LHCN-M2 (cell line): ENCODE results near the gene SLC25A30. TPM values are rescaled to one million over a fixed set of nuclear protein-coding genes. Genes with fewer than 3 reads are reported as not detected.
"Not testable (repeated sequence)": the region's sequence is repeated elsewhere in the genome, so short reads cannot be mapped to it uniquely, and the experiment has no call there.

ENCODE experiments used
- DNase-seq: peaks from one replicate; pipeline ENCODE4 v3.0.0-alpha.2; 2012; ENCODE audit warnings: low read depth
- total RNA-seq: library from RNA; depleted of rRNA; stranded (reverse); fragments of >200 nt; gene quantifications from 2 replicates; pipeline ENCODE4 v1.2.3, GENCODE V29; 2014

Gene SLC25A30
- total RNA-seq, 1 experiment from 2014 or later, result 14.2 TPM

DNA sequence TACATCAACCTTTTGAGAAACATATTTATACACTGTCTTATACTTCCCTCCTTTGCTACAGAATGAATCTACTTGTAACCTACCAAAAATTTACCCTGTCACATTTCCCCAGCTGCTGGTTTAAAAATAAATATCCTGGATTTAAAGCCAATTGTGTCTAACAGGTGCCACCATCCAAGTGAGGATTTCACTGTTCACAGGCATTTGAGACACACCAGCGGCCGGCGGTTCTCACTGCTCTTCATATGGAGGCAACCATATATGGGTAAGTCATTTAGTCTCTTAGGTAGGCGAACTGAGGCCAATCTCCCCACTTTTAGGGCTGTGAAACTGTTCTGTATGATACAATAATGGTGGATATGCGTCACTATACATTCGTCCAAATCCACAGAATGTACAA is 26.2 kb downstream of the SLC25A30 start:
- no peak for DNase-seq

DNA sequence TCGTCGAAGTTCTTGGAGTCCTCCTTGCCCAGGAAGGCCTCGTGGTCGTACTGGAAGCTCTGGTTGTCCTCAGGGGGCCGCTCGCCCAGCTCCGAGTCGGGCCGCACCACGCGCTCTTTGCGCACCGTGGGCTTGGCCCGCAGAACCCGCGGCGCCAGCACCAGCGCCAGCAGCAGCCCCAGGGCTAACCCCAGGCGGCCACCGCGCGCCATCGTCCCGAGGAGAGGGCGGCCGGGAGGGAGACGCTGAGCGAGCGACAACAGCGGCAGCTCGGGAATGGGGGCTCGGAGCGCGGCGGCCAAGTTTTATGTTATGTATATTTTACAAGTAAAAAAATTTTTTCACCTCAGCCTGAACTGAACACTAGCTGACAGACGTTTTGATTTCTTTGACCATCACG is 27.0 kb downstream of the SLC25A30 start:
- DNase-seq, result not testable (repeated sequence)

DNA sequence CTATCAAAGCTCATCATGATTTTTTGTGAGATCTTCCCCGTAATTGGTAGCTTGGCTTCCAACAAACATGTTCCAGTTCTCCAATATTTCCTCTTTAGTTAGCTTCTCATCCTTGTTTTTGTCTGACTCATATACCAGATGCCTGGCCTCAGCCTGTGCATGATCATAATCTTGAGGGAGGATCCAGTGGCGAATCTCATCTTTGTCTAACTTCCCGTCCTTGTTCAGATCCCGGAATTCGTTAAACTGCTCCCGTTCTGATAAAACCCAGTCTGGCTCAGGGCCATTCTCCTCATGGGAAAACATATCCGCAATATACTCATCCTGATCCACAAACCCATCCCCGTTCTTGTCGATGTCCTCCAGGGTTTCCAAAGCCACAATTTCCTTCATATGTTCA is 27.8 kb downstream of the SLC25A30 start:
- DNase-seq, result not testable (repeated sequence)

DNA sequence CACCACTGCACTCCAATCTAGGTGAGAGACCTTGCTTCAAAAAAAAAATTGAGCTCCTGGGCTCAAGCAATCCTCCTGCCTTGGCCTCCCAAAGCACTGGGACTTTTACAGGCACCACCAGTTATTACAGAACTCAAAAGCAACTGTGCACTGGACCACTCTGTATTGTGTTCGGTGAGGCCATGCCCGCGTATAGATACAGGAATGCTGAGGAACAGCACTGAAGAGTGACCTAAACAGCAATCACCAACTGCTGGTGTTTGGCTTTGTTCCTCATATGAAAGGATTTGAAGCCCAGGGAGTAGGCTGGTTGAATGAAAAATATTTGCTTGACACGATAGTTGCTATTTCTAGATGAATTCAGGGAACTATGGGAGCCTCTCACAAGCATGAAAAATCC is 29.5 kb downstream of the SLC25A30 start:
- DNase-seq, result no peak

DNA sequence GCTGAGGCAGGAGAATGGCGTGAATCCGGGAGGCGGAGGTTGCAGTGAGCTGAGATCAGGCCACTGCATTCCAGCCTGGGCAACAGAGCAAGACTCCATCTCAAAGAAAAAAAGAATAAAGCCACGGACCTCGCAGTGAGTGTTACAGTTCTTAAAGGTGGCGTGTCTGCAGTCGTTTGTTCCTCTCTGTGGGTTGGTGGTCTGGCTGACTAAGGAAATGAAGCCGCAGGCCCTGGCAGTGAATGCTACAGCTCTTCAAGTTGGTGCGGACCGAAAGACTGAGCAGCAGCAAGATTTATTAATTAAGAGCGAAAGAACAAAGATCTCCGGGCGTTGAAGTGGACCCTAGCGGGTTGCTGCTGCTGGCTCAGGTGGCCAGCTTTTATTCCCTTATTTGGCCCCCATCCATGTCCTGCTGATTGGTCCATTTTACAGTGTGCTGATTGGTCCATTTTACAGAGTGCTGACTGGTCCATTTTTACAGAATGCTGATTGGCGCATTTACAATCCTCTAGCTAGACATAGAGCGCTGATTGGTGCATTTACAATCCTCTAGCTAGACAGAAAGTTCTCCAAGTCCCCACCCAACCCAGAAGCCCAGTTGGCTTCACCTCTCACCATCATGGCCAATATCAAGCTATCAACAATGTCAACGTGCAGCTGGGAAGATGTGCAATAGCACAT is 31.1 kb downstream of the SLC25A30 start:
- not testable (repeated sequence) for DNase-seq

DNA sequence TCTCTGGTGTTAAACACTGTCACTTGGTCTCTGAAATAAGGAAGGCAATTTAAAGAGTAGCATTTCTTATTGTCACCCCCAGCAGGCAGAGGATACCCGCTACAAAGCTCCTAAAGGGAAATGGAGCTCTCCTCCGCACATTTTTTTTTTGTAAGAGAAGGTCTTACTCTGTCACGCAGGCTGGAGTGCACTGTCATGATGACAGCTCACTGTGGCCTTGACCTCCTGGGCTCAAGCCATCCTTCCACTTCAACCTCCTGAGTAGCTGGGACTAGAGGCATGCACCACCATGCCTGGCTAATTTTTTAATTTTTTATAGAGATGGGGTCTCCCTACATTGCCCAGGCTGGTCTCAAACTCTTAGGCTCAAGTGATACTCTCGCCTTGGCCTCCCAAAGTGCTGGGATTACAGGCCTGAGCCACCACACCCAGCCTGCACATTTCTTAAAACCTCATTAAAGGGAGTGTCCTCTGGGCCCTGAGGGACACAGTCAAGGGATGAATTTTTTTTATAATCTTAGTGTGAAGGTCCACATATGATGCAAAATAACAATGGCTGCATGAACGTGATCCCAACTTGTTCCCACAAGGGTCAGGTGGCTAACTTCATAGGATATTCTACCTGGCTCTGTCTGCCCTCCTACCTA is 32.1 kb downstream of the SLC25A30 start:
- DNase-seq, result no peak

DNA sequence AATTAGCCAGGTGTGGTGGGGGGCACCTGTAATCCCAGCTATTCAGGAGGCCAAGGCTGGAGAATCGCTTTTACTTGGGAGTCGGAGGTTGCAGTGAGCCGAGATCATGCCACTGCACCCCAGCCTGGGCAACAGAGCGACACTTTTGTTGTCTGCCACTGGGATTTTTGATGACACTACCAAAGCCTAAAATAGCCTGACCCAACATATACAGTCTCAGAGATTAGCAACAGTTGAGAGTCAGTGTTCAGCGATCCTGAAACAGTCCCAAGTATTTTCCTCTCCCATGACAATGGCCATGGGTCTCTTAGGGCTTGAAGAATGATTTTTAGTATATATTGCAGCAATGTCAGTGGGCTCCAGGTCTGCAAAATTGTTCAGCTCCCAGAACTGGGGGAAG is 32.9 kb downstream of the SLC25A30 start:
- no peak for DNase-seq

DNA sequence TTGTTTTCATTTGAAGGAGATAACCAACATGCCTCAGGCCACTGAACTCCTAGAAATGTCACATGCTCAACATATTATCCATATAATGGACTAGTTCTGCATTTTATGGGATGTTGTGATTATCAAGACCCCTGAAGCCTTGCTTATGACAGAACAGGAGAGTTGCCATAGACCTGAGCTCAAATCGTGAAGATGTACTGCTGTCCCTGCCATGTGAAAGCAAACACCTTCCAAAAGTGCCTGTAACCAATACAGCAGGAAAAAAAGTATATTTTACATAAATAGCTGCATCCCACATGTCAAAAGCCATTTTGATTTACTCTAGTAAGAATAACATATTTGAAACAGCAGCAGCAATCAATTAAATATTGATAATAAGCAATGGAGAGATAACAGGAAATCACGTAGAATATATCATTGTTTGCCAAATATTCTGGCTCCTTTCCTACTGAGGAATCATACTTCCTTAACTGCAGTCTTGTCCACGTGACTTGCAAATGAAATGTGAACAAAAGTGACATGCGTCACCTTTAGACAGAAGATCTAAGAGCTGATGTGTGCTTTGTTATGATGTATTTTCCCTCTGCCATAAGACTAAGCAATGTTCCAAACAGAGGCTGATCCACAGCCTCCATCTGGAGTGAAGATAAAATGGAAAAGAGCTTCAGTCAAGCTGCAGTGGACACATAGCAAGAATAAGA is 33.5 kb downstream of the SLC25A30 start:
- no peak for DNase-seq

DNA sequence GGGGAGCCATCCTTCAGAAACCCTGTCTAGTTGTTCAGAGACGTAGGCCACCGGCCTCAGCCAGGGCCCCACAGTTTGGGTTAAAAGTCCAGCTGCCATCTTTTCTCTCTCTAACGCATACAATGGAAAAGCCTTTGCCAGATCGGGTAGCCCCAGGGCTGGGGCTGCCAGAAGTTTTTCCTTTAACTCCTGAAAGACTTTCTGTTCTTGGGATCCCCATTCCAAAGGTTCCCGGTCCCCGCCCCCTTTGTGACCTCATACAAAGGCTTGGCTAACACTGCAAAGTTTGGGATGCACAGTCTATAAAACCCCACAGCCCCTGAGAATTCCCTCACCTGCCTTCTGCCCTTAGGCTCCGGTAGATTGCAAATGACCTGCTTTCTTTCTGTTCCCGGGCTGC is 35.4 kb downstream of the SLC25A30 start:
- DNase-seq, result not testable (repeated sequence)

DNA sequence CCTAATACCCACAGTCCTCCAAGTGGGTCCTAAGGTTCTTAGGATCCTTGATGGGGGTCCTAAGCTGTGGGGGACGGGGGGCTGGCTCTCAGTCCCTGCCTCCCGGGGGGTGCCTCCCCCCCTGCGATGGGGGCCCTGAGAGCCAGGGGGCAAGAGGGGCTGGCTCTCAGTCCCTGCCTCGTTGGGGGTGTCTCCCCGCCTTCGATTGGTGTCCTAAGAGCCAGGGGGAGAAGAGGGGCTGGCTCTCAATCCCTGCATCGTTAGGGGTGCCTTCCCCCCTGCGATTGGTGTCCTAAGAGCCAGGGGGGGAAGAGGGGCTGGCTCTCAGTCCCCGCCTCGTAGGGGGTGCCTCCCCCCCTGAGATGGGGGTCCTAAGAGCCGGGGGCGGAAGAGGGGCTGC is 37.0 kb downstream of the SLC25A30 start:
- DNase-seq, result no peak

DNA sequence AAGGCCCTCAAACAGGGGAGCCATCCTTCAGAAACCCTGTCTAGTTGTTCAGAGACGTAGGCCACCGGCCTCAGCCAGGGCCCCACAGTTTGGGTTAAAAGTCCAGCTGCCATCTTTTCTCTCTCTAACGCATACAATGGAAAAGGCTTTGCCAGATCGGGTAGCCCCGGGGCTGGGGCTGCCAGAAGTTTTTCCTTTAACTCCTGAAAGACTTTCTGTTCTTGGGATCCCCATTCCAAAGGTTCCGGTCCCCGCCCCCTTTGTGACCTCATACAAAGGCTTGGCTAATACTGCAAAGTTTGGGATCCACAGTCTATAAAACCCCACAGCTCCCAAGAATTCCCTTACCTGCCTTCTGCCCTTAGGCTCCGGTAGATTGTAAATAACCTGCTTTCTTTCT is 37.5 kb downstream of the SLC25A30 start:
- not testable (repeated sequence) for DNase-seq

DNA sequence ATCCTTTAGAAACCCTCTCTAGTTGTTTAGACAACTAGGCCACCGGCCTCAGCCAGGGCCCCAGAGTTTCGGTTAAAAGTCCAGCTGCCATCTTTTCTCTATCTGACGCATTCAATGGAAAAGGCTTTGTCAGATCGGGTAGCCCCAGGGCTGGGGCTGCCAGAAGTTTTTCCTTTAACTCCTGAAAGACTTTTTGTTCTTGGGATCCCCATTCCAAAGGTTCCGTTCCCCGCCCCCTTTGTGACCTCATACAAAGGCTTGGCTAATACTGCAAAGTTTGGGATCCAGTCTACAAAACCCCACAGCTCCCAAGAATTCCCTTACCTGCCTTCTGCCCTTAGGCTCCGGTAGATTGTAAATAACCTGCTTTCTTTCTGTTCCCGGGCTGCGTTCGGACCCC is 38.7 kb downstream of the SLC25A30 start:
- not testable (repeated sequence) for DNase-seq

DNA sequence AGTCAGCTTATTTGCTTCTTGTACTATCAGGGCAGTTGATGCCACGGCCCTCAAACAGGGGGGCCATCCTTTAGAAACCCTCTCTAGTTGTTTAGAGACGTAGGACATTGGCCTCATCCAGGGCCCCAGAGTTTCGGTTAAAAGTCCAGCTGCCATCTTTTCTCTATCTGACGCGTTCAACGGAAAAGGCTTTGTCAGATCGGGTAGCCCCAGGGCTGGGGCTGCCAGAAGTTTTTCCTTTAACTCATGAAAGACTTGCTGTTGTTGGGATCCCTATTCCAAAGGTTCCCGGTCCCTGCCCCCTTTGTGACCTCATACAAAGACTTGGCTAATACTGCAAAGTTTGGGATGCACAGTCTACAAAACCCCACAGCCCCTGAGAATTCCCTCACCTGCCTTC is 39.4 kb downstream of the SLC25A30 start:
- not testable (repeated sequence) for DNase-seq

DNA sequence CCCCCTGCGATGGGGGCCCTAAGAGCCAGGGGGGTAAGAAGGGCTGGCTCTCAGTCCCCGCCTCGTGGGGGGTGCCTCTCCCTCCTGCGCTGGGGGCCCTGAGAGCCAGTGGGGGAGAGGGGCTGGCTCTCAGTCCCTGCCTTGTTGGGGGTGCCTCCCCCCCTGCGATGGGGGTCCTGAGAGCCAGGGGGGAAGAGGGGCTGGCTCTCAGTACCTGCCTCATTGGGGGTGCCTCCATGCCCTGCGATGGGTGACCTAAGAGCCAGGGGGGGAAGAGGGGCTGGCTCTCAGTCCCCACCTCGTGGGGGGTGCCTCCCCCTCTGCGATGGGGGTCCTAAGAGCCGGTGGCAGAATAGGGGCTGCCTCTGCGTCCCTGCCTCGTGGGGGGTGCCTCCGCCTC is 40.9 kb downstream of the SLC25A30 start:
- DNase-seq, result not testable (repeated sequence)

DNA sequence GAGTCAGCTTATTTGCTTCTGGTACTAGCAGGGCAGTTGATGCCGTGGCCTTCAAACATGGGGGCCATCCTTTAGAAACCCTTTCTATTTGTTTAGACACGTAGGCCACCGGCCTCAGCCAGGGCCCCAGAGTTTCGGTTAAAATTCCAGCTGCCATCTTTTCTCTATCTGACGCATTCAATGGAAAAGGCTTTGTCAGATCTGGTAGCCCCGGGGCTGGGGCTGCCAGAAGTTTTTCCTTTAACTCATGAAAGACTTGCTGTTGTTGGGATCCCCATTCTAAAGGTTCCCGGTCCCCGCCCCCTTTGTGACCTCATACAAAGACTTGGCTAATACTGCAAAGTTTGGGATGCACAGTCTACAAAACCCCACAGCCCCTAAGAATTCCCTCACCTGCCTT is 41.5 kb downstream of the SLC25A30 start:
- DNase-seq, result not testable (repeated sequence)

DNA sequence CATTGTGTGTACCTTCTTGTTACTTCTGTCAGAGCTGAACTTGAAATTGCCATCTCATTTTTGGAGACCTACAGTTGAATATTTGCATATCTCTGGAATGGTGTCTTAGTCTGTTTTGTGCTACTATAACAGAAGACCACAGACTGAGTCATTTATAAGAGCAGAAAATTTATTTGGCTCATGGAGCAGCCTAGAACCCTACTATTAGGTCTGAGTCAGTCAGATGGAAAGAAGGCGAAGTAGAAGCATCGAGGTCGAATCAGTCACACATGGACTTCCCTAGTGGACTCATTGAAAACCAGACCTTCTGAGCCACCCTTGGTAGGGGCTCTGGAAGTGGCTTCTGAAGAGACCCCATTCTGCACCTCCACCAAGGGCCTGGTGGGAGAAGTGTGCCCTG is 43.3 kb downstream of the SLC25A30 start:
- peak; percentile 31 for DNase-seq

DNA sequence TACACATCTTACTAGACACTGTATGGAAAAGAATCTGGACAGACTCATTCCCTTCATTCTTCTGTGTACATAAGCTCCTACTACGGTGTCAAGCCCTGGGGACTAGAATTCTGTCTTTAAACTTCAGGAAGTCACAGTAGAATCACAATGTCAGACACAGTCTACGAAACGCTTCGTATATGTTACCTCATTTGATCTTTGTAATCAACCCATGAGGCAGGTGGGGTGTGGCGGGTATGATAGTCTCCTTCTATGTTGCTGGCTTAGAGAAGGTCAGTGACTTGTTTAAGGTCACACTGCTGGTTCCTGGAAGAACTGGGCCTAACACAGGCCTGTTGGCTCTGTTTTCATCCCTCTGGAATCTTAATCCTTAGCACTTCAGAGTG is 45.0 kb downstream of the SLC25A30 start:
- no peak for DNase-seq

DNA sequence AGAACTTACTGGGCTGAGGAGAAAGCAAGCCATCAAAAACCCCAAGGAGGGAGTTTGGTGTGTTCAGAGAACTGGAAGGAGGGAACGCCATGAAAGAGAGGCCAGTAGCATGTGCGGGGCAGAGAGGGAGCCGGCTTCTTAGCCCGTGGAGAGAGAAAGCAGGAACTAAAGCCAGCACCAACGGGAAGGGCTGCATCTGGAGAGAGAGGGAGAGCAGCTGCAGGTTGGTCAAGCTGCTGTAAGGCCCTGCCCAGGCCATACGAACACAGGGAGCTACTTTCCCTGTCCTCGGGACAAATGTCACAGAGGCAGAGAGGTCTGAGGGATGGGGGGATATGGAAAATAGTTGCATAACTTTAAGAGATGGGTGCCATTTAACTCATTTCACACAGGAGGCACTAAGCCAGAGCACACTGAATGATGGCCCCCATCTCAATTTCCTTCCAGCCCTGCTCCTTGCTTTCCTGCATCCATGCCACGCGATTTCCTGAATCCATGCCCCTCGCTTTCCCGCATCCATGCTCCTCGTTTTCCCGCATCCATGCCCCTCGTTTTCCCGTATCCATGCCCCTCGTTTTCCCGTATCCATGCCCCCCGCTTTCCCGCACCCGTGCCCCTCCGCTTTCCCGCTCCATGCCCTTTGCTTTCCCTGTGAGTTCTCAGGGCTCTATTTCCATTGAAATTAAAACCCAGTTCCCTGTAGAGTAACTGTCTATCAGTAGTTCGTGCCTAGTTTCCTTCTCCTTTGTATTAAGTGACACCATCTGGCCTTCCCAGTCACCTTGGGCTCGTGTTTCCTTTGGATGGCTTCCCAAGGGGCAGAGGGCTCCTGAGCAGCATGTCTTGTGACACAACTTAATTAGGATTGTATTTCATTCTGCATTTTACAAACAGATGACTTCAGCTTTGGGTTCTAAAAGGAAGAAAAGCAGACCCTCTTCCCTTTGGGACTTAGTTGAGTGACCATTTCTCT is 45.7 kb downstream of the SLC25A30 start:
- no peak for DNase-seq

DNA sequence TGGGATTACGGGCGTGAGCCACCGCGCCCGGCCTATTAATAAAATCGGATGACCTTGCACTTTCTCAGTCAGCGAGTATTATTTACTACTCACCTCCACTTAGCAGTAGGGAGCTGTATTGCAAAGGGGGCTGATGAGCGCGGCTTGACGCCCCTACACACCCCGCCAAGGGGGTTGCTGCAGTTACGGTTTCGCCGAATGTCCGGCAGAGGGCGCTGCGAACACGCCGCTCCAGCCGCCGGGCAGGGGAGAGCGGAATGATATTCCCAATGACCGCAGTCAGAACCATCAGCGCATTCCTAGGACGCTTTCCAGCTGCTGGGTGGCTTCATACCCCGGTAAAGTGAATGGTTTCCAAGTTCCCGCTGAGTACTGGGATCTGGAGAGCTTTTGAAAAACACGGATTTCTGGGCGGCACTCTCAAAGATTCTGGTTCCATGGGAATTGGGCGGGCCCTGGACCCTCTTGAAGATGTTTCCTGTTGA is 47.2 kb downstream of the SLC25A30 start:
- peak; percentile 84 for DNase-seq

DNA sequence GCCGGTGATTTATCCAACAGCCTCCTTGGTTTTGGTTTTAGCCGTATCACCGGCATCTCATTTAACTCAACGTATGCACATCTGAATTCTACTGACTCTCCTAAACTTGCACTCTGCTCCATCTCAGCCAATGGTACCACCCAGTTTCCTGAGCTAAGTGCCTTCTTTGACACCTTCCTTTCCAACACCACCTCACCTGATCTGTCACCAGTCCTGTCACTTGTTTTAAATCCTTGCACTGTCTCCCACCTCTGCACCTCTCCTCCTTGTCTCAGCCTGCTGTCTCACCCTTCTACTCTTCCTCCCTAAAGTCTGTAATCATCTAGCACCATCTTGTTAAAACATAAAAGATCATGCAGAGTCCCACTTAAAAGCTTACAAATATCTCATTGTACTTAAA is 49.1 kb downstream of the SLC25A30 start:
- no peak for DNase-seq

DNA sequence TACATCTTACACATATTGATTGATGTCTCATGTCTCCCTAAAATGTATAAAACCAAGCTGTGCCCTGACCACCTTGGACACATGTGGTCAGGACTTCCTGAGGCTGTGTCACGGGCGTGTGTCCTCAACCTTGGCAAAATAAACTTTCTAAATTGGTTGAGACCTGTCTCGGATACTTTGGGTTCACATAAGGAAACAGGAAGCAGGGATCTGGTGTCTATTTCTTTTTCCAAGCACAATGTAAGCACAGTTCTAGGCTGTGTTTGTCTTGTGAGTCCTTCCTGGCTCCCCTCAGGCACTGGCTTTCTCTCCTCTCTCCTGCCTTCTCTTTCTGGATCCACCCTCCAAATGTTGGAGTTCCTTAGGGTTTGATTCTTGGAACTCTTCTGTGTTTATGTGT is 49.6 kb downstream of the SLC25A30 start:
- DNase-seq, result no peak
